Suppressor macrophage treated with lipopolysaccharide for 4 hours (primary cell): ENCODE results near the gene LILRB3.
A peak's percentile ranks its signal among the peaks of the same experiment; 100 is the strongest.
"Not testable (repeated sequence)": the region's sequence is repeated elsewhere in the genome, so short reads cannot be mapped to it uniquely, and the experiment has no call there.

Experiments
- DNase-seq: peaks from one replicate; pipeline ENCODE4 v3.0.0-alpha.2; 2020

The LILRB3 gene

GRCh38 chr19:54222474-54223276, at the start of gene LILRB3:
Gene LILRB3, minus strand, starts transcription at chr19:54223007. Its CDS starts 31 bp downstream, at chr19:54222976.
- DNase-seq, result not testable (repeated sequence)

- peak; percentile 78 for DNase-seq
Measured at GRCh38 chr19:54272181-54272580, 49.4 kb upstream of the LILRB3 start.

- peak; percentile 93 for DNase-seq
Measured at GRCh38 chr19:54271587-54271986, 48.8 kb upstream of the LILRB3 start.

- peak; percentile 97 for DNase-seq
Measured at GRCh38 chr19:54271106-54271505, 48.3 kb upstream of the LILRB3 start.

- peak; percentile 76 for DNase-seq
Measured at GRCh38 chr19:54268936-54269335, 46.1 kb upstream of the LILRB3 start.

- DNase-seq, result peak; percentile 86
Measured at GRCh38 chr19:54266133-54266532, 43.3 kb upstream of the LILRB3 start.

GRCh38 chr19:54262470-54262869, 39.7 kb upstream of the LILRB3 start:
- no peak for DNase-seq

- DNase-seq, result no peak
Measured at GRCh38 chr19:54262066-54262465, 39.3 kb upstream of the LILRB3 start.

GRCh38 chr19:54257116-54257480, 34.3 kb upstream of the LILRB3 start, which contains the start of gene LILRB5:
Gene LILRB5, minus strand, starts transcription at chr19:54257273. Its CDS starts 80 bp downstream, at chr19:54257193.
- DNase-seq, result peak; percentile 43

- DNase-seq, result no peak
Measured at GRCh38 chr19:54256250-54257115, 33.7 kb upstream of the LILRB3 start.

- peak; percentile 47 for DNase-seq
Measured at GRCh38 chr19:54255105-54255775, 32.4 kb upstream of the LILRB3 start.

GRCh38 chr19:54254195-54254906, 31.5 kb upstream of the LILRB3 start:
- no peak for DNase-seq

- DNase-seq, result no peak
Measured at GRCh38 chr19:54253331-54254194, 30.8 kb upstream of the LILRB3 start.

- DNase-seq, result no peak
Measured at GRCh38 chr19:54252845-54253244, 30.0 kb upstream of the LILRB3 start.

- DNase-seq, result no peak
Measured at GRCh38 chr19:54252243-54252642, 29.4 kb upstream of the LILRB3 start.

- DNase-seq, result peak; percentile 96
Measured at GRCh38 chr19:54248016-54248601, 25.3 kb upstream of the LILRB3 start.

GRCh38 chr19:54247106-54247930, 24.5 kb upstream of the LILRB3 start:
- no peak for DNase-seq

GRCh38 chr19:54245936-54246335, 23.1 kb upstream of the LILRB3 start:
- DNase-seq, result no peak

GRCh38 chr19:54243809-54244208, 21.0 kb upstream of the LILRB3 start:
- DNase-seq, result peak; percentile 60

GRCh38 chr19:54242646-54243045, 19.8 kb upstream of the LILRB3 start, which contains the start of gene LILRA6:
Gene LILRA6, minus strand, starts transcription at chr19:54242790.
- DNase-seq, result peak; percentile 55
